ENCODE data around the gene LGI1. TPM values are rescaled to one million over a fixed set of nuclear protein-coding genes. Genes with fewer than 3 reads are reported as not detected.
A peak's percentile ranks its signal among the peaks of the same experiment; 100 is the strongest.

The LGI1 gene
- polyA plus RNA-seq, 3 donors, result 0.03 TPM; not detected in 2

GRCh38 chr10:93760490-93760889, 2.8 kb downstream of the LGI1 start:
- H3K9me3 Mint-ChIP-seq, result peaks cover 0 to 4% (median 2%) of the 10 kb centered on the region in 7 donors
- H3K36me3 Mint-ChIP-seq, result no peaks in the 10 kb centered on the region
- no peak for TF ChIP-seq CTCF (IDR thresholded peaks at IDR 0.05)
- Histone ChIP-seq H3K27me3 (ENCODE audit: control insufficient read depth in 2 of 2, insufficient read depth in 2 of 2, low read length in 2 of 2) (peaks cover 52 to 56% of the 10 kb centered on the region in 2 donors), H3K4me2 (replicated peaks; ENCODE audit: extremely low read depth, low read length, poor library complexity, severe bottlenecking) (no peak overlapping the region), H4K20me1 (ENCODE audit: insufficient read depth, low read length) (no peaks in the 10 kb centered on the region), H3K9me3 (replicated peaks in 1 of 2; ENCODE audit: control insufficient read depth in 1 of 2, insufficient read depth in 1 of 2, low read length in 2 of 2) (no peaks in the 10 kb centered on the region), H3K36me3 (replicated peaks in 1 of 2; ENCODE audit: control insufficient read depth in 1 of 2, insufficient read depth in 2 of 2, low read length in 2 of 2) (no peaks in the 10 kb centered on the region), H3K79me2 (ENCODE audit: insufficient read depth, low read length) (no peaks in the 10 kb centered on the region), H3K4me3 (replicated peaks in 1 of 3; ENCODE audit: low read depth in 2 of 3, low read length in 3 of 3) (no peak overlapping the region), H3K9ac (ENCODE audit: insufficient read depth, low read length, poor library complexity, severe bottlenecking) (no peak overlapping the region), H2AFZ (ENCODE audit: insufficient read depth, low read depth, low read length, poor library complexity, severe bottlenecking) (no peak overlapping the region), H3K4me1 (ENCODE audit: control insufficient read depth in 1 of 2, insufficient read depth in 2 of 2, low read length in 2 of 2) (no peaks in the 10 kb centered on the region), H3K27ac (ENCODE audit: low read depth in 1 of 2, low read length in 2 of 2) (no peak overlapping the region)
- H3K4me1 Mint-ChIP-seq, result peaks cover 8% of the 10 kb centered on the region
- no peak overlapping the region for H3K4me3 Mint-ChIP-seq
- H3K27me3 Mint-ChIP-seq (ENCODE audit: low read depth in 3 of 3), result peaks cover 50 to 63% (median 56%) of the 10 kb centered on the region in 3 donors
- no peak overlapping the region for H3K27ac Mint-ChIP-seq
- intact Hi-C loops (cut with micrococcal nuclease), result no loop called here
- no peak for DNase-seq
- 95% methylated on average over 7 of the region's 7 CpGs for WGBS (ENCODE audit: insufficient coverage)

- WGBS (ENCODE audit: insufficient coverage), result 58% methylated on average over 4 of the region's 5 CpGs
- peaks cover 38 to 48% (median 39%) of the 10 kb centered on the region in 3 donors for H3K27me3 Mint-ChIP-seq (ENCODE audit: low read depth in 3 of 3)
Measured at GRCh38 chr10:93762979-93763391, 5.2 kb downstream of the LGI1 start.

More at GRCh38 chr10:93762979-93763391, 5.2 kb downstream of the LGI1 start:
- H3K4me1 ChIP-seq (ENCODE audit: control insufficient read depth in 1 of 2, insufficient read depth in 2 of 2, low read length in 2 of 2), result no peaks in the 10 kb centered on the region
- H3K36me3 ChIP-seq (replicated peaks in 1 of 2; ENCODE audit: control insufficient read depth in 1 of 2, insufficient read depth in 2 of 2, low read length in 2 of 2), result no peaks in the 10 kb centered on the region
- Mint-ChIP-seq H3K4me3 (peak overlapping the region in 1 of 2 donors; percentile 5), H3K9me3 (peaks cover 0 to 3% (median 1%) of the 10 kb centered on the region in 7 donors), H3K36me3 (no peaks in the 10 kb centered on the region), H3K27ac (no peak overlapping the region), H3K4me1 (peaks cover 6% of the 10 kb centered on the region)
- intact Hi-C loops (cut with micrococcal nuclease), result no loop called here
- no peaks in the 10 kb centered on the region for H3K79me2 ChIP-seq (ENCODE audit: insufficient read depth, low read length)
- H2AFZ ChIP-seq (ENCODE audit: insufficient read depth, low read depth, low read length, poor library complexity, severe bottlenecking), result no peak overlapping the region
- peaks cover 34 to 35% of the 10 kb centered on the region in 2 donors for H3K27me3 ChIP-seq (ENCODE audit: control insufficient read depth in 2 of 2, insufficient read depth in 2 of 2, low read length in 2 of 2)
- no peak overlapping the region for H3K4me2 ChIP-seq (replicated peaks; ENCODE audit: extremely low read depth, low read length, poor library complexity, severe bottlenecking)
- no peaks in the 10 kb centered on the region for H4K20me1 ChIP-seq (ENCODE audit: insufficient read depth, low read length)
- DNase-seq, result no peak
- H3K27ac ChIP-seq (ENCODE audit: low read depth in 1 of 2, low read length in 2 of 2), result no peak overlapping the region
- H3K4me3 ChIP-seq (replicated peaks in 1 of 3; ENCODE audit: low read depth in 2 of 3, low read length in 3 of 3), result no peak overlapping the region
- no peaks in the 10 kb centered on the region for H3K9me3 ChIP-seq (replicated peaks in 1 of 2; ENCODE audit: control insufficient read depth in 1 of 2, insufficient read depth in 1 of 2, low read length in 2 of 2)
- TF ChIP-seq CTCF (IDR thresholded peaks at IDR 0.05), result no peak
- no peak overlapping the region for H3K9ac ChIP-seq (ENCODE audit: insufficient read depth, low read length, poor library complexity, severe bottlenecking)

All from CD14-positive monocyte (primary cell).